Mesenchymal stem cell (in vitro differentiated cells and primary cell): ENCODE measurements around the gene SCN8A.

ENCODE experiments used
- DNase-seq: peaks from one replicate; pipeline ENCODE4 v3.0.0-alpha.2; 2013
- H2AFZ ChIP-seq: one replicate; pipeline ENCODE4 v1.6.1; 2013; ENCODE audit warnings: low read depth, mild to moderate bottlenecking, control low read depth, inconsistent platforms, low read length, moderate library complexity
- H2AK5ac ChIP-seq: 2 replicates; pipeline ENCODE4 v1.6.1; 2013; ENCODE audit warnings: low read length, moderate library complexity, mild to moderate bottlenecking, inconsistent platforms; ENCODE audit not compliant: severe bottlenecking
- H2BK120ac ChIP-seq: one replicate; pipeline ENCODE4 v1.6.1; 2013; ENCODE audit warnings: low read depth, mild to moderate bottlenecking, inconsistent platforms, low read length, moderate library complexity
- H2BK12ac ChIP-seq, 2 experiments: one replicate each; pipeline ENCODE4 v1.6.1; 2013; ENCODE audit warnings: inconsistent platforms in 2 of 2, low read length in 2 of 2, mild to moderate bottlenecking in 2 of 2, moderate library complexity in 2 of 2, control low read depth in 1 of 2
- H2BK15ac ChIP-seq: one replicate; pipeline ENCODE4 v1.6.1; 2013; ENCODE audit warnings: mild to moderate bottlenecking, low read depth, inconsistent platforms; ENCODE audit not compliant: poor library complexity, severe bottlenecking
- H2BK5ac ChIP-seq: 2 replicates; pipeline ENCODE4 v1.6.1; 2013; ENCODE audit warnings: low read depth, mild to moderate bottlenecking, low read length, control low read depth, inconsistent platforms; ENCODE audit not compliant: poor library complexity, severe bottlenecking
- H3K14ac ChIP-seq, 2 experiments: one replicate each; pipeline ENCODE4 v1.6.1; 2013; ENCODE audit warnings: inconsistent platforms in 2 of 2, low read length in 2 of 2, control low read depth in 1 of 2, mild to moderate bottlenecking in 1 of 2, moderate library complexity in 1 of 2
- H3K18ac ChIP-seq, 2 experiments: one replicate each; pipeline ENCODE4 v1.6.1; 2013; ENCODE audit warnings: inconsistent platforms in 2 of 2, low read length in 2 of 2, control low read depth in 1 of 2, low read depth in 1 of 2, mild to moderate bottlenecking in 1 of 2
- H3K23ac ChIP-seq, 2 experiments: one replicate each; pipeline ENCODE4 v1.6.1; 2013; ENCODE audit warnings: inconsistent platforms in 2 of 2, low read length in 2 of 2, mild to moderate bottlenecking in 2 of 2, moderate library complexity in 2 of 2, control low read depth in 1 of 2
- H3K27ac ChIP-seq: 2 replicates; pipeline ENCODE4 v1.5.1; 2013; ENCODE audit warnings: mild to moderate bottlenecking, moderate library complexity, low read length, control low read depth, inconsistent platforms; ENCODE audit not compliant: poor library complexity, severe bottlenecking
- H3K27me3 ChIP-seq, 2 experiments: 2 replicates each; pipeline versions ENCODE4 v1.6.1 to v1.7.0; 2013; ENCODE audit warnings: low read length in 2 of 2, mild to moderate bottlenecking in 2 of 2, moderate library complexity in 2 of 2, control low read depth in 1 of 2, inconsistent platforms in 1 of 2; ENCODE audit not compliant: control insufficient read depth in 1 of 2, insufficient read depth in 1 of 2
- H3K36me3 ChIP-seq, 2 experiments: 2 replicates each; pipeline versions ENCODE4 v1.6.1 to v1.7.0; 2013; ENCODE audit warnings: low read length in 2 of 2, control low read depth in 1 of 2, inconsistent platforms in 1 of 2, low read depth in 1 of 2, mild to moderate bottlenecking in 1 of 2; ENCODE audit not compliant: insufficient read depth in 2 of 2, control insufficient read depth in 1 of 2
- H3K4ac ChIP-seq, 2 experiments: one replicate each; pipeline ENCODE4 v1.6.1; 2013; ENCODE audit warnings: inconsistent platforms in 2 of 2, low read length in 2 of 2, mild to moderate bottlenecking in 2 of 2, moderate library complexity in 2 of 2, control low read depth in 1 of 2, low read depth in 1 of 2
- H3K4me1 ChIP-seq: 2 replicates; pipeline ENCODE4 v1.6.1; 2013; ENCODE audit warnings: low read depth, low read length, control low read depth; ENCODE audit not compliant: control insufficient read depth, insufficient read depth
- H3K4me2 ChIP-seq: 2 replicates; pipeline ENCODE4 v1.6.1; 2013; ENCODE audit warnings: low read length, mild to moderate bottlenecking, inconsistent platforms; ENCODE audit not compliant: poor library complexity, severe bottlenecking
- H3K4me3 ChIP-seq, 2 experiments: 2 replicates each; pipeline versions ENCODE4 v1.5.1 to v1.7.0; 2013; ENCODE audit warnings: low read length in 2 of 2, mild to moderate bottlenecking in 2 of 2, control low read depth in 1 of 2, low read depth in 1 of 2; ENCODE audit not compliant: insufficient read depth in 1 of 2
- H3K79me1 ChIP-seq: replicated peaks from 2 replicates; pipeline ENCODE4 v1.6.1; 2013; ENCODE audit warnings: mild to moderate bottlenecking, control low read depth, low read length, inconsistent platforms; ENCODE audit not compliant: poor library complexity, severe bottlenecking
- H3K9ac ChIP-seq: 2 replicates; pipeline ENCODE4 v1.7.0; 2013; ENCODE audit warnings: mild to moderate bottlenecking, low read length, moderate library complexity
- H3K9me3 ChIP-seq: 2 replicates; pipeline ENCODE4 v1.7.0; 2013; ENCODE audit warnings: mild to moderate bottlenecking, low read length; ENCODE audit not compliant: control insufficient read depth
- H4K8ac ChIP-seq: one replicate; pipeline ENCODE4 v1.6.1; 2013; ENCODE audit warnings: inconsistent platforms, mild to moderate bottlenecking, low read length, moderate library complexity
- H4K91ac ChIP-seq: one replicate; pipeline ENCODE4 v1.6.1; 2013; ENCODE audit warnings: mild to moderate bottlenecking, low read length, inconsistent platforms
- WGBS: methylation state at CpG from one replicate; pipeline ENCODE4 v1.1.7; 2013; ENCODE audit warnings: mixed read lengths; 5-methylcytosine and 5-hydroxymethylcytosine counted together

SCN8A gene

GRCh38 chr12:51676875-51677274 is 85.8 kb downstream of the SCN8A start:
- Histone ChIP-seq H3K27me3 (peaks cover 0 to 25% of the 10 kb centered on the region in 2 experiments), H4K8ac (no peak overlapping the region), H3K23ac (no peak overlapping the region), H2AFZ (no peak overlapping the region), H2BK12ac (no peak overlapping the region), H3K9me3 (no peaks in the 10 kb centered on the region), H3K4me2 (no peak overlapping the region), H3K4me3 (no peak overlapping the region), H3K79me1 (no peaks in the 10 kb centered on the region), H3K18ac (no peak overlapping the region), H2AK5ac (no peak overlapping the region), H3K14ac (no peak overlapping the region), H2BK120ac (no peak overlapping the region), H3K9ac (no peak overlapping the region), H3K36me3 (peaks cover 0 to 2% of the 10 kb centered on the region in 2 experiments), H2BK5ac (no peak overlapping the region), H4K91ac (no peak overlapping the region), H3K4me1 (no peaks in the 10 kb centered on the region), H2BK15ac (no peak overlapping the region), H3K4ac (no peak overlapping the region), H3K27ac (no peak overlapping the region)
- 67% methylated on average over 1 of the region's 2 CpGs for WGBS
- no peak for DNase-seq

- no peak overlapping the region for H2AK5ac ChIP-seq
- no peak overlapping the region for H2BK12ac ChIP-seq
- H2BK5ac ChIP-seq, result no peak overlapping the region
- no peak overlapping the region for H3K27ac ChIP-seq
- H3K4me3 ChIP-seq, result no peak overlapping the region
- H3K79me1 ChIP-seq, result no peaks in the 10 kb centered on the region
- no peaks in the 10 kb centered on the region for H3K4me1 ChIP-seq
- no peak overlapping the region for H2BK120ac ChIP-seq
- H3K9ac ChIP-seq, result no peak overlapping the region
- H2BK15ac ChIP-seq, result no peak overlapping the region
- H4K8ac ChIP-seq, result no peak overlapping the region
- peaks cover 0 to 21% of the 10 kb centered on the region in 2 experiments for H3K27me3 ChIP-seq
- H4K91ac ChIP-seq, result no peak overlapping the region
- H3K4me2 ChIP-seq, result no peak overlapping the region
- H3K4ac ChIP-seq, result no peak overlapping the region
- H2AFZ ChIP-seq, result no peak overlapping the region
- H3K36me3 ChIP-seq, result no peaks in the 10 kb centered on the region
- no peaks in the 10 kb centered on the region for H3K9me3 ChIP-seq
- no peak overlapping the region for H3K14ac ChIP-seq
- 85% methylated on average over 6 of the region's 7 CpGs for WGBS
- H3K18ac ChIP-seq, result no peak overlapping the region
- no peak overlapping the region for H3K23ac ChIP-seq
- DNase-seq, result no peak
Observed at GRCh38 chr12:51677284-51677968, 86.4 kb downstream of the SCN8A start.

GRCh38 chr12:51678086-51678724 is 87.2 kb downstream of the SCN8A start:
- Histone ChIP-seq H3K4me2 (no peak overlapping the region), H2BK12ac (no peak overlapping the region), H2AFZ (no peak overlapping the region), H3K23ac (no peak overlapping the region), H2BK15ac (no peak overlapping the region), H4K8ac (no peak overlapping the region), H3K36me3 (no peaks in the 10 kb centered on the region), H3K14ac (no peak overlapping the region), H3K27me3 (peaks cover 0 to 21% of the 10 kb centered on the region in 2 experiments), H3K4ac (no peak overlapping the region), H3K9ac (no peak overlapping the region), H4K91ac (no peak overlapping the region), H2BK120ac (no peak overlapping the region), H3K18ac (no peak overlapping the region), H3K4me3 (no peak overlapping the region), H3K4me1 (no peaks in the 10 kb centered on the region), H2AK5ac (no peak overlapping the region), H2BK5ac (no peak overlapping the region), H3K27ac (no peak overlapping the region), H3K79me1 (no peaks in the 10 kb centered on the region), H3K9me3 (no peaks in the 10 kb centered on the region)
- WGBS, result 84% methylated on average over 3 of the region's 5 CpGs
- DNase-seq, result peak; percentile 66

DNA sequence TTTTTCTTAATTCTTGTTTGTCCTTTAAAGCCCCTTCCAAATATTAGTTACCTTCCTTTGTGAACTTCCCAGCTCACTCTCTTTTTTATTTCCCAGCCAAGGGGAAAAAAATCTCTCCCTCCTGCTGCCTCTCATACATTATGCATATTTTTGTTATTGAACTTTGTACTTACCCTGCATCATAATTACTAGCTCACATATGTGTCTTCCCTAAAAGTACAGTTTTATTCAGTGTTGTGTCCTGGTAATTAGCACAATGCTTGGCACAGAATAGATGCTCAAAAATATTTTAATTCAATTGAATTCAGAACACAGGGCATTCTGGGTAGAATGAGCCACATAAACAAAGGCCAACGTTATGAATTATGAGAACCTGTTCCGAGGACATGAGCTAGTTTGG is 91.9 kb downstream of the SCN8A start:
- Histone ChIP-seq H3K23ac (no peak overlapping the region), H2AFZ (no peak overlapping the region), H2BK5ac (no peak overlapping the region), H3K4me3 (no peak overlapping the region), H3K4ac (no peak overlapping the region), H2BK120ac (no peak overlapping the region), H3K27me3 (peaks cover 0 to 11% of the 10 kb centered on the region in 2 experiments), H3K9ac (no peak overlapping the region), H3K18ac (no peak overlapping the region), H4K91ac (no peak overlapping the region), H4K8ac (no peak overlapping the region), H3K14ac (no peak overlapping the region), H3K9me3 (no peaks in the 10 kb centered on the region), H3K27ac (no peak overlapping the region), H2BK12ac (no peak overlapping the region), H3K79me1 (no peaks in the 10 kb centered on the region), H3K4me1 (no peaks in the 10 kb centered on the region), H2AK5ac (no peak overlapping the region), H3K36me3 (no peaks in the 10 kb centered on the region), H2BK15ac (no peak overlapping the region), H3K4me2 (no peak overlapping the region)
- WGBS, result 96% methylated on average over 2 of the region's 2 CpGs
- no peak for DNase-seq
